Stimulated activated naive CD4-positive, alpha-beta T cell treated with Interleukin-2 at 50 U/mL for 16 hours (primary cell): ENCODE measurements around the gene CCDC138.
"Not testable (repeated sequence)": the region's sequence is repeated elsewhere in the genome, so short reads cannot be mapped to it uniquely, and the experiment has no call there.

ENCODE experiments used
- DNase-seq: peaks from one replicate; lab custom pipeline; 2025; lab: John Stamatoyannopoulos, UW

The CCDC138 gene

GRCh38 chr2:108786354-108787215 is at the start of gene CCDC138:
Gene CCDC138 (plus strand): TSS chr2:108786771. CDS start chr2:108786823, 52 bp downstream.
- peak; percentile 89 for DNase-seq

GRCh38 chr2:108757973-108758372 is 28.6 kb upstream of the CCDC138 start:
- DNase-seq, result not testable (repeated sequence)

GRCh38 chr2:108762618-108763017 is 24.0 kb upstream of the CCDC138 start:
- DNase-seq, result not testable (repeated sequence)

- DNase-seq, result not testable (repeated sequence)
These were observed 19.9 kb upstream of the CCDC138 start for GRCh38 chr2:108766671-108767070.

GRCh38 chr2:108767859-108768258 is 18.7 kb upstream of the CCDC138 start:
- not testable (repeated sequence) for DNase-seq

- DNase-seq, result no peak
These were observed 10.1 kb upstream of the CCDC138 start for GRCh38 chr2:108776475-108776874.

- no peak for DNase-seq
These were observed 7.7 kb upstream of the CCDC138 start for GRCh38 chr2:108778857-108779256.

GRCh38 chr2:108786008-108786353 is 590 bp upstream of the CCDC138 start:
- DNase-seq, result no peak

- DNase-seq, result no peak
These were observed 608 bp downstream of the CCDC138 start for GRCh38 chr2:108787216-108787541.

GRCh38 chr2:108803045-108803736 is 16.6 kb downstream of the CCDC138 start:
- DNase-seq, result no peak

GRCh38 chr2:108805032-108805431 is 18.5 kb downstream of the CCDC138 start:
- DNase-seq, result no peak

GRCh38 chr2:108805782-108806181 is 19.2 kb downstream of the CCDC138 start:
- DNase-seq, result no peak

- no peak for DNase-seq
These were observed 20.0 kb downstream of the CCDC138 start for GRCh38 chr2:108806371-108807113.

- DNase-seq, result no peak
These were observed 23.4 kb downstream of the CCDC138 start for GRCh38 chr2:108809936-108810335.

- no peak for DNase-seq
These were observed 24.7 kb downstream of the CCDC138 start for GRCh38 chr2:108810993-108811957.

GRCh38 chr2:108813732-108814131 is 27.2 kb downstream of the CCDC138 start:
- no peak for DNase-seq

- no peak for DNase-seq
These were observed 33.9 kb downstream of the CCDC138 start for GRCh38 chr2:108820482-108820881.

- no peak for DNase-seq
These were observed 36.7 kb downstream of the CCDC138 start for GRCh38 chr2:108823286-108823685.

GRCh38 chr2:108824316-108825070 is 37.9 kb downstream of the CCDC138 start:
- DNase-seq, result no peak

GRCh38 chr2:108825254-108825653 is 38.7 kb downstream of the CCDC138 start:
- DNase-seq, result no peak

- DNase-seq, result no peak
These were observed 39.2 kb downstream of the CCDC138 start for GRCh38 chr2:108825736-108826135.
